IPS-20b (cell line): ENCODE data around the gene CYP27B1.

ENCODE experiments used
- H3K27ac ChIP-seq: one replicate; pipeline ENCODE4 v1.5.1; 2013; ENCODE audit warnings: low read length
- H3K27me3 ChIP-seq: 2 replicates; pipeline ENCODE4 v1.6.1; 2013; ENCODE audit warnings: mild to moderate bottlenecking, low read length, inconsistent platforms; ENCODE audit not compliant: insufficient read depth
- H3K36me3 ChIP-seq: 2 replicates; pipeline ENCODE4 v1.6.1; 2013; ENCODE audit warnings: low read depth, mild to moderate bottlenecking, inconsistent platforms, low read length, moderate library complexity; ENCODE audit not compliant: insufficient read depth
- H3K4me1 ChIP-seq: 2 replicates; pipeline ENCODE4 v1.6.1; 2013; ENCODE audit warnings: mild to moderate bottlenecking, control low read depth, inconsistent platforms, low read length, moderate library complexity; ENCODE audit not compliant: insufficient read depth
- H3K4me3 ChIP-seq: 2 replicates; pipeline ENCODE4 v1.5.1; 2013; ENCODE audit warnings: mild to moderate bottlenecking, low read length, inconsistent platforms
- H3K9ac ChIP-seq: 2 replicates; pipeline ENCODE4 v1.6.1; 2013; ENCODE audit warnings: low read depth, mild to moderate bottlenecking, inconsistent platforms, low read length, moderate library complexity
- H3K9me3 ChIP-seq: 2 replicates; pipeline ENCODE4 v1.6.1; 2013; ENCODE audit warnings: mild to moderate bottlenecking, low read depth, low read length, inconsistent platforms; ENCODE audit not compliant: insufficient read depth

CYP27B1 gene

DNA sequence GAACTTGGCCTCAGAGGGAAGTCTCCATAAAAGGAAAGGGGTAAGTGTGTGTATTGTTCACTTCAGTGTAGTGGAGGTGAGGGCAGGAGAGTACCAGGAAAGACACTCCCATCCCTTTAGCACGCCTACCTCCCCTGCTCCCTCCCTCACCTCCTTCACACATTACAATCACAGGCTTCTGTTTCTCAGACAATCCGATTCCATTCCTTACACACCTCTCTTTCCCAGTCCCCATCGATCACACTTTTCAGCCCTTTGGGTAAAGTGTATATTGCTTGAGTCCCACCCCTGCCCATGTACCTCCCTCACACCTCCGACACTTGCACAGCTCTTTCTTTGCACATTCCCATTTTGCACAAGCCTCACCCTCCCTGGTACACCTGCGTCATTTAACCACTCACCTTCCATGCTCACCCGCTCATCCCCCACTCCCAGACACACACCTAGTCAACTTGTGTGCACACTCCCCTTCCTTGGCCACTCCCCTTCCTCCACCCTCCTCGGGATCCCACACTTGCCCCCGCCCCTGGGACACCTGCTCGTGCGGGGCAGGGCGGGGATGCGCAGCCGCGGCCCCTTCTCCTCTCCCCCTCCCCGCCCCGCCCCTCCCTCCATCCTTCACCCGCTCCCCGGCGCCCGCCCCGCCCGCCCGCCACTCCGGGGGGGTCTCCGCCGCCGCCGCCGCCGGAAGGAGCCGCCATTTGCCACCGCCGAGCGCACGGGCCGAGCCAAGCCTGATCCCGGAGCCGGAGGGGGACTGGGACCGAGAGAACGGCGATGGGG is 12.3 kb downstream of the CYP27B1 start, which contains the start of gene MARCHF9:
TSS of gene MARCHF9 (plus strand) at position 693 of the 783 bp plus-strand sequence. CDS start 426 bp downstream, outside the sequence.
- Histone ChIP-seq H3K36me3 (peaks cover 13% of the 10 kb centered on the region), H3K4me1 (peaks cover 24% of the 10 kb centered on the region), H3K9ac (peak within 1 kb of the TSS; percentile 17; the same call in 1 of the 2 replicates), H3K27me3 (peaks cover 50% of the 10 kb centered on the region), H3K27ac (no peak within 1 kb of the TSS), H3K4me3 (peak within 1 kb of the TSS; percentile 81), H3K9me3 (no peaks in the 10 kb centered on the region)

DNA sequence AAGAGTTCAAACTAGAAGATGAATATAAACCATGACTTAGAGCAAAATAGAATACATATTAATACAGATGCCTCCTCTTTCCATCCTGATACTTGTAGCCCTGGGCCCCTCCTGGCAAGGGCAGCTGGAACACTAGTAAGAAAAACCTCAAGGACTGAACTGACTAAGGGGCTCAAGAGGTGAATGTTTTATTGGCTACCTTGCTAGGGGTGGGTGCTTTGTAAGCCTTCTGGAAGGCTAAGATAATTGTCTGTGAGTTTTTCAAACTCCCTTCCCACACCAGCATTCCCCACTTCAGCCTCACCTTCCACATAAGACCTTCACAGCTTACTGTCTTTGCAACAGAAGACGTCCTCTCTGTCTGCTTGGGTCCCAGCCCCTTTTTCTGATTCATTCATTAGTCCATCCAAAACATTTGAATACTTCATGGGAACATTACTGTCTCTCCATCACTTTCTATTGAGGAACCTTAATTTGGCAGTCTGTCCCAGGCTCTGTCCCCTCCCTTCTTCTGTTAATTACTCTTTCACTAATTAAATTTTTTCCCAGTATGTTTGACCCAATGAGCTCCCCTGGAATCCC is 13.0 kb downstream of the CYP27B1 start:
- Histone ChIP-seq H3K9me3 (no peaks in the 10 kb centered on the region), H3K4me3 (peak overlapping the region; percentile 81), H3K27ac (no peak overlapping the region), H3K36me3 (peaks cover 21% of the 10 kb centered on the region), H3K9ac (no peak overlapping the region; the same call in 1 of the 2 replicates), H3K27me3 (peaks cover 50% of the 10 kb centered on the region), H3K4me1 (peaks cover 24% of the 10 kb centered on the region)

DNA sequence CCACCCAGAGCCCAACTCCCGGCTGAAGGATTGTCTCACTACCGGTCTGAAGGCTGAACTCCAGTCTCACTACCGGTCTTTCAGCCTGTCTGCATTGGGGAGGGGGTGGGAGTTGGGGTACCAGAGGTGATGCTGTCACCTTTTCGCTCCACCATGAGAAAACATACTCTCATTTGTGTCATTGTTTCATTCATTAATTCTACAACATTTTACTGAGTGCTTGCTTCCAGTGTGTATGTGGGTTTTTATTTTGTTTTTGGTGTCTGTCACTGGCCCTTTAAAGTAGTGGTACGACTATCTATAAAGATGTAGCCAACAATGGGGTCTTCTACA is 14.2 kb downstream of the CYP27B1 start:
- Histone ChIP-seq H3K36me3 (peaks cover 33% of the 10 kb centered on the region), H3K27ac (no peak overlapping the region), H3K9ac (no peak overlapping the region; the same call in 1 of the 2 replicates), H3K4me3 (peak overlapping the region; percentile 58), H3K27me3 (peaks cover 42% of the 10 kb centered on the region), H3K9me3 (no peaks in the 10 kb centered on the region), H3K4me1 (peaks cover 24% of the 10 kb centered on the region)

DNA sequence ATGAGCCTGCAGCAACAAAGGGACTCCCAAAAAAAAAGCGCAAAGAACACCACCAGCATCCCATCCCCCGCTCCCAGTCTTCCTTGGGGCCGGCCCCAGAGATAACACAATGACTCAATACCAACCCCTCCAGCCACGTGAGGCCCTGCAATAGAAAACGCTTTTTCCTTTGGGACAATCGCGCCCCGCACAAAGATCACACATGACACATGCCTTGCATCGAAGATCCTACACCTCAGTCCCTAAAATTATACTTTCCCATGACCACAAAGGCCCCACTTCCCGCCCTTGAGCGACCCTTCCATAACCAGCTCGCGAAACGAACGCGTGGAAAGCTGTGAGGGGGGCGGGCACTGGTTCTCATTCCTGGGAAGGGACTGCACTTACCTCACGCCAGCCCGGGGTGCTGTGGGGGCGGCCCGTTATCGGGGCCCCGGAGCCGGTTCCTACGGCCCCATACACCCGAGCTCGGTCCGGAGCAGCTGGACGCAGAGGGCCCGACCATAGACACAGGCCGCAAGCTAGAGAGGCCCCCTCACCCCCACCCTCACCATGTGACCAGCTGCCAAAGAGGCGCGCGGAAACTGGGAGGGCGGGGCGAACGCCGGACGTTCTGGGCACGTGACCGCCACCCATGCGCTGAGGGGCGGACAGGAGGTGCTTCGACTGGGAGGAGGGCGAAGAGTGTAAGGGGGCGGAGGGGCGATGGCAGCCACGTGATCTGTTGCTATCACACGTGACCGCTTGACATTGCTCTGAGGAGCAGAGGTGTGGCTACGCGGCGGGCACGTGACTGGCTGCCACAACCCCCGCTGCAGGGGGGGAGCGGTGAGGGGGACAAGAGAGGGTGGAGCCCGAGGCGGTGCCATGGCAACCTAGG is 14.8 kb downstream of the CYP27B1 start, which contains the start of gene CDK4:
TSS of gene CDK4 (minus strand) at position 523 of the 880 bp plus-strand sequence. CDS start 593 bp downstream, outside the sequence.
- peaks cover 24% of the 10 kb centered on the region for H3K4me1 ChIP-seq
- peaks cover 36% of the 10 kb centered on the region for H3K27me3 ChIP-seq
- H3K9ac ChIP-seq = peak within 1 kb of the TSS; percentile 99
- H3K36me3 ChIP-seq = peaks cover 39% of the 10 kb centered on the region
- H3K4me3 ChIP-seq = peak within 1 kb of the TSS; percentile 99
- peak within 1 kb of the TSS; percentile 54 for H3K27ac ChIP-seq
- no peaks in the 10 kb centered on the region for H3K9me3 ChIP-seq

DNA sequence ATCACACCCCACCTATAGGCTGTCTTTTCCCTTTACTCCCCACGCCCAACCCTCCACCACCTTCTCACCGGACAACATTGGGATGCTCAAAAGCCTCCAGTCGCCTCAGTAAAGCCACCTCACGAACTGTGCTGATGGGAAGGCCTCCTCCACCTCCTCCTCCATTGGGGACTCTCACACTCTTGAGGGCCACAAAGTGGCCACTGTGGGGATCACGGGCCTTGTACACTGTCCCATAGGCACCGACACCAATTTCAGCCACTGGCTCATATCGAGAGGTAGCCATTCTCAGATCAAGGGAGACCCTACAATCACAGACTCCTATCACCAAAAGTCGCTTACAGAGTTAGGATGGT is 15.5 kb downstream of the CYP27B1 start:
- Histone ChIP-seq H3K9ac (peak overlapping the region; percentile 99), H3K27me3 (peaks cover 30% of the 10 kb centered on the region), H3K36me3 (peaks cover 45% of the 10 kb centered on the region), H3K4me3 (peak overlapping the region; percentile 99), H3K4me1 (peaks cover 21% of the 10 kb centered on the region), H3K9me3 (no peaks in the 10 kb centered on the region), H3K27ac (peak overlapping the region; percentile 54)

GRCh38 chr12:57750561-57751431 is 16.1 kb downstream of the CYP27B1 start:
- Histone ChIP-seq H3K27me3 (peaks cover 24% of the 10 kb centered on the region), H3K9ac (peak overlapping the region; percentile 99), H3K4me3 (peak overlapping the region; percentile 99), H3K4me1 (peaks cover 17% of the 10 kb centered on the region), H3K9me3 (no peaks in the 10 kb centered on the region), H3K27ac (no peak overlapping the region), H3K36me3 (peaks cover 49% of the 10 kb centered on the region)

- Histone ChIP-seq H3K27me3 (peaks cover 13% of the 10 kb centered on the region), H3K27ac (no peak overlapping the region), H3K9ac (no peak overlapping the region), H3K4me1 (peaks cover 15% of the 10 kb centered on the region), H3K36me3 (peaks cover 49% of the 10 kb centered on the region), H3K9me3 (no peaks in the 10 kb centered on the region), H3K4me3 (no peak overlapping the region)
Observed at GRCh38 chr12:57749061-57749460, 17.8 kb downstream of the CYP27B1 start.

DNA sequence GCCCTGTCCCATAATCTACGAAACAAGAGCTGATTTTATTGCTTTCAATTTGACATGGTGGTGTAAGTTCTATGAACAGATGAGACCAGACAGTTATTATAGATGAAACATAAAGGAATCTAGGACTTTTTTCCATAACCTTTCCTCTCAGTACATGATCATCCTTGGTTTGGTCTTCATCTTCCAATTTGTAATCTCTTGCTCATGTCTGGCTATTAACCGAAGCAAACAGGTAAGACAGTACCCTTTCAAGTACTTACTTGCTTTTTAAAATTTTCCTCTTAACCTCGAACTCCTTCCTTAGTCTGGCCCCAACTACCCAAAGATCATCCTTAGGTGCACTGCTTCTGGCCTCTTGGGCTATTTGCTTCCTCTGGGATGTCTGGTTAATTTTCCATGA is 20.9 kb downstream of the CYP27B1 start:
- Histone ChIP-seq H3K36me3 (peaks cover 49% of the 10 kb centered on the region), H3K4me1 (peaks cover 2% of the 10 kb centered on the region; the same call in 1 of the 2 replicates), H3K27me3 (peaks cover 31% of the 10 kb centered on the region), H3K9me3 (no peaks in the 10 kb centered on the region), H3K4me3 (peak overlapping the region; percentile 88; the same call in 1 of the 2 replicates), H3K27ac (no peak overlapping the region), H3K9ac (no peak overlapping the region)

GRCh38 chr12:57745485-57745881 is 21.4 kb downstream of the CYP27B1 start:
- Histone ChIP-seq H3K9me3 (no peaks in the 10 kb centered on the region), H3K27me3 (peaks cover 37% of the 10 kb centered on the region), H3K27ac (peak overlapping the region; percentile 91), H3K36me3 (peaks cover 44% of the 10 kb centered on the region), H3K4me1 (no peaks in the 10 kb centered on the region), H3K4me3 (peak overlapping the region; percentile 88), H3K9ac (peak overlapping the region; percentile 92)

DNA sequence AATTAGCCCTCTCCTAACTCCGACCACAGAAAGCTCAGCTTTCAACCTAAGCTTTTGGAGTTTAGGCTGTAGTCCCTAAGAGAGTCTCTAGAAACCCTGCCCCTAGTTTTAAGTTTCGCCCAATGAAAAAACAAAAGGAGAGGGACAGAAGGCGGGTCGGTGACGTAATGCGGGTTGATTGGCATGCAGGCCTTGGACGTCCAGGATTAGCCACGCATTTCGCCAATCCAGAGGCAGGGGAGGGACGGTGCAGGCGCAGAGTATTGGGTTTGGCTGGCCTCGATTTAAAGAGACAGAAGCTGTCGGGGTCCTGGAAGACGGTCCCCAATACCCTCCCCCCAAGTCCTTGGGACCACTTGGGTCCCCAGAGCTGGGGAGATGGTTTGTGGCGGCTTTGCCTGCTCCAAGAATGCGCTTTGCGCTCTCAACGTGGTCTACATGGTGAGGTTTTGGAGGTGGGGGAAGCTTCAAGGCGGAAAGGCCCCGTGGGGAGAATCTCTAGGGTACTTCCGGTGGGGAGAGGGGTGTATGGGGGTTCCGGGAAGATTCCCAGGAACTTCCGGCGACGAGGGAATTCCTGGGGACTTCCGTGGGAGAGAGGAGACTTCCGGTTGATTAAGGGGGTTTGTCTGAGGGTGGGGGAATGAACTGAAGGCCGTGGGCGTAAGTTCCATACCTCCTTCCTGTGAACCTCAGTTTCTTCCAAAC is 21.9 kb downstream of the CYP27B1 start, which contains the start of gene TSPAN31:
TSS of gene TSPAN31 (plus strand) at position 263 of the 708 bp plus-strand sequence. CDS start at position 379, 116 bp downstream.
- peak within 1 kb of the TSS; percentile 92 for H3K9ac ChIP-seq
- H3K27ac ChIP-seq = peak within 1 kb of the TSS; percentile 91
- H3K4me1 ChIP-seq = no peaks in the 10 kb centered on the region
- no peaks in the 10 kb centered on the region for H3K9me3 ChIP-seq
- H3K4me3 ChIP-seq = peak within 1 kb of the TSS; percentile 88
- H3K27me3 ChIP-seq = peaks cover 42% of the 10 kb centered on the region
- H3K36me3 ChIP-seq = peaks cover 39% of the 10 kb centered on the region
